GM12801 (cell line): ENCODE data around the gene HOXC9.

Experiments used
- TF ChIP-seq, protein P1 (sequence below): IDR thresholded peaks from one replicate; pipeline ENCODE4 v1.5.1; 2011; ENCODE audit warnings: control low read depth; ENCODE audit not compliant: insufficient read length; ENCODE audit errors: extremely low read depth

The HOXC9 gene

DNA sequence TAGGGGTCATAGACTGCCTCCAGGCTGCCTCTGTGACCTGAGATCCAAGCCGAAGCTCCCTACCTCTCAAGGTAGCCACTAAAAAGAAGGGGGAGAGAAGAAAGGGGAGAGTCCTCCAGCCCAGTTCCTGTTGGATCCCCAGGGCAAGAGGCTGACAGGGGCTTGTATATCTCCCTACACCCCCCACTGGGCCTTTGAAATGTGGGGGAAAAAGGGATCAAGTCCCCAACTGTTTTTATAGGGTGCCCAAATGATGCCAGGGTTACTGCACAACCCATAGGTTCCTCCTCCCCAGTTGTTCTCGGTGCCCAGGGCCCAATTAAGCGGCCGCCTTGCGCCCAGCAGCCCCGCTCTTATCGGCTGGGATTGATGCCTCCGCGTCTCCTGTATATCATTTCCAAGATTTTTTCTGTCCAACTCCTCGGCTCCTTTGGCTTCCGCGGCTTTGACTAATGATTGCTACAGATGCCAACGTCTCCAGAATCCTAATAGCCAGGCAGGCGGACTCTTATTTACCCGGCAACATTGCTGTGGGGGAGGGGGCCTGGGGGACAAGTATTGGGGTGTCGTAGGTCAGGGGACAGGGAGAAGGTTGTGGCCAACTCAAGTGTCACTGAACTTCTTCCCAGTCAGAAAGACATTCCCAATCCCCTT, 46.0 kb downstream of the HOXC9 start:
- TF ChIP-seq, protein P1, sequence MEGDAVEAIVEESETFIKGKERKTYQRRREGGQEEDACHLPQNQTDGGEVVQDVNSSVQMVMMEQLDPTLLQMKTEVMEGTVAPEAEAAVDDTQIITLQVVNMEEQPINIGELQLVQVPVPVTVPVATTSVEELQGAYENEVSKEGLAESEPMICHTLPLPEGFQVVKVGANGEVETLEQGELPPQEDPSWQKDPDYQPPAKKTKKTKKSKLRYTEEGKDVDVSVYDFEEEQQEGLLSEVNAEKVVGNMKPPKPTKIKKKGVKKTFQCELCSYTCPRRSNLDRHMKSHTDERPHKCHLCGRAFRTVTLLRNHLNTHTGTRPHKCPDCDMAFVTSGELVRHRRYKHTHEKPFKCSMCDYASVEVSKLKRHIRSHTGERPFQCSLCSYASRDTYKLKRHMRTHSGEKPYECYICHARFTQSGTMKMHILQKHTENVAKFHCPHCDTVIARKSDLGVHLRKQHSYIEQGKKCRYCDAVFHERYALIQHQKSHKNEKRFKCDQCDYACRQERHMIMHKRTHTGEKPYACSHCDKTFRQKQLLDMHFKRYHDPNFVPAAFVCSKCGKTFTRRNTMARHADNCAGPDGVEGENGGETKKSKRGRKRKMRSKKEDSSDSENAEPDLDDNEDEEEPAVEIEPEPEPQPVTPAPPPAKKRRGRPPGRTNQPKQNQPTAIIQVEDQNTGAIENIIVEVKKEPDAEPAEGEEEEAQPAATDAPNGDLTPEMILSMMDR = no peak

DNA sequence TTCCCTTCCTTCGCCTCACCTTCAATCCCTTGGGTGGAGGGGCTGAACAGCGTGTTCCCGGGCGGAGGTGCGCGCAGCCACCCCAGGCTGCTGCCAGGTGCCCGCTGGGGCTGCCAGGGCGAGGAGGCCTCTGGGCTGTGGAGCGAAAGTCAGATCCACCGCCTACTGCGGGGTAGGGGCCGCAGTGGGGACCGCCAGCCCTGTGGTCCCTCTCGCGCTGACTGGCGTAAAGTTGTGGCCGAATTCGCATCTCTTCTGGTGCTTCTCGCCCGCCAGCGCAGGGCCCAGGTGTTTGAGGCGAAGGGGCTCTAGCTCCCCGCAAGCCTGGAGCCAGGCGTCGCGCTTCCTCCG, 46.8 kb downstream of the HOXC9 start:
- TF ChIP-seq, protein P1 = no peak

DNA sequence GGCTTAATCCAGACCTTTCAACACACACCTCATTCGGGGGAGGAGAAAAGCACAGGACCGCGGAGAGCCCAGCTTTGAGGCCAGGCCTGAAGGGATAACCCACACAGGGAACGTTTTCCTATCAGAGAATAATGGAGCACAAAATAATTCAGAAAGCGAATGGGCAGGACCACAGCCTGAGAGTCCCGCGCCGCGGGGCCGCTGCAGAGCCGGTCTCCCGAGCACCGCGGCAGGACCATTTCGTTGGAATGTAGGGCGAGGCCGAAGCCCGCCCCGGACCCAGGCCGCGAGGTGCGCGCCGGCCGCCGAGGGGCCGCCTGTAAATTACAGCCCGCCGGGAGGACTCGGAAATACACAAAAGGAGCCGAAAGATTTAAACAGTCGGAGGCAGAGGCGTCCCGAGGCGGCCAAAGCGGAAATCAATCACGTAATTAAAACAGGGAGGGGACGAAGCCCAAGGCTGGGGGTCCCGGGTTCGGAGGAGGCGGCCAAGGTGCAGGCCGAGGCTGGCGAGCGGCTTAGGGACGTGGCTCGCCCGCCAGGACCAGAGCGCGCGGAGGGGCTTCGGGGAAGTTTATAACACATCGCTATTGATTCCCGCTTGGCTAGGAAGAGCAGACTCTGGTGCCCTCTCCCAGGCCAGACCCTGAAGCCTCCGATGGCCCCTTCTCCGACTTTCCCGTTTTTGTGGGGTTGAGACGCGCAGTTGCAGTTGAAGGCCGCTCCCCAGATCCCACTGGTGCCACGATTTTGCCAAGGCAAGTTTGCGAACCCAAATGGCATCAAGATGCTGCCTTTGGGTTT, 47.4 kb downstream of the HOXC9 start:
- TF ChIP-seq, protein P1 = no peak

DNA sequence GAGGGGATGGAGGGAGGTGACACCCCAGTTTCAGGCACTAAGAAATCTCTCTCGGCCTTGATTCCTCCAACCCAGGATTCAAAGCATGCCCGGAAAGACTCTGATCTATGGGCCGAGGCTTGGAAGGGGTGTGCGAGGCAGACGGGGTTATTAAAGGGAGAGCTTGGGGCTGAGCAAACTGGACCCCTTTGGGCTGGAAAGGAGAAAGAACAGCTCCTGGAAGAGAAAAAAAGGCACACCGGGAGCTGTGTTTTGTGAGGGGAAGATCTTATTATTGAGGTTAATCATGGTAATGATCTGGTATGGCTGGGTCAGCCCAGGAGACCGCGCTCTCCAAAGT, 48.0 kb downstream of the HOXC9 start:
- TF ChIP-seq, protein P1 = no peak

DNA sequence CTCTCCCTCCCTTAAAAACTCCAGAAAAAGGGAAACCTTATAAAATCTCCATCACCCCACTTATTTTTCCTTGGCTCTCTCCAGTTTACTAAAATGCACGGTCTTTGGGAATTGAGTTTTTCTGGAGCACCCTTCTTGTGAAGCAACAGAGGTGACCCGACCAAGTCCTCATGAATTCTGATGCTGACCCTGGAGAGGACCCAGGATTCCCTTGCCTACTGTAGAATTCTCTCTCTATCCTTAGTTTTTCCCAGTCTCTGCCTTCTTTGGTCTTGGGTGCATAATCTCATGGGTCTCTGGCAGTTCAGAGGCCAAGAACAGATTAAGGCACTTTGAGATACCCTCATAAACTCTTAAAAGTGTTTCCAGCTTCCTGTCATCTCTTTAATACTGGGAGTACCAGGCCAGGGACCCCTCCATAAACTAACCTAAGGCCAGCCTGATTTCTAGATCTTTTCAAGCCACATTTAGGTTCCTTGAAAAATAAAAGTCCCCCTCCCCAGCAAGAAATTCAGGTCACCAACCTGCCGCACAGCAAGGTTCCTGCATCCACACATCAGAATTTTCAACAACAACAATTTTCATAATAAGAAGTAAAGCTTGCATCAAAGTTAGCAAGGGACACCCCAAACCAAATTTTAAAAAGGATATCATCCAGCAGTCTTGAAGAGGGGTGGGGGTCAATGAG, 48.6 kb downstream of the HOXC9 start:
- TF ChIP-seq, protein P1 = no peak

DNA sequence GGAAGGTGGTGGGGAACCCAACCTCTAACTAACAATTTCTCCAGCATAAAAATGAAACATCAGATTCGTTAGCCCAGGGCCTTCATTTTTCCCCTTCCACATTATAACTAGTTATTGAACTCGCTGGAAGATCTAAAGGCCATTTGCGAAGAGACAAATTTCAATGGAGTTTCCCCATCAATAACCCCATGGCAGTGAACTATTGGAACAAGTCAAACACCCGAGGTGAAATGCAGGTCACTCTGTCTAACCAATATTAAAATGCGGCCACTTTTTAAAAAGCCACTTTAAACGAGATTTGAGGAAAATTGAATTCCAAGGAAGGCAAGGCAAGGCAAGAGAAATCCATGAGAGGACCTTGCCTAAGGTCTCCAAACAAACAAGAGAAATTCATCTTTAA, 49.1 kb downstream of the HOXC9 start:
- TF ChIP-seq, protein P1 = no peak

DNA sequence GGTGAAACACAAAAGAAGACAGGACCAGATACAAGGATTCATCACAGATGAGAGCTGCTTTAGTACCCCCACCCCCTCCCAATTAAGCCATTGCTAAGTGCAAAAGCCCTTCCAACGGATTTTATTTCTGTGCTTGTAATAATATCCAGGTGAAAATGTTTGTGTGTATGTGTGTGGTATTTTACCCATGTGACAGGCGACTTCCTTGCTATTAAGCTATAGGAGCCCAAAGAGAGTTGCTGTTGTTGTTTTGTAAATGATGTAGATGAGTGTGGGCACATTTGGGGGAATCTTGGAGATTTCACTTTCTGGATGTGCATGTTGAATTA, 50.5 kb downstream of the HOXC9 start:
- TF ChIP-seq, protein P1 = no peak
